Transverse colon (tissue), 3 donors: ENCODE measurements around the gene PHF12.

ENCODE experiments used
- CTCF ChIP-seq, 5 experiments: fragments of 200-600 bp in 3 of 5; fragments of 450-650 bp in 2 of 5; sonication (generic) in 3 of 5; IDR thresholded peaks; 1 replicate in 2 of 5; 2 replicates in 3 of 5; pipeline ENCODE4 v1.5.1; 2016 to 2017; ENCODE audit warnings: antibody characterized with exemption in 5 of 5, inconsistent platforms in 3 of 5, mild to moderate bottlenecking in 2 of 5, moderate library complexity in 1 of 5
- EP300 ChIP-seq: sonication (generic); formaldehyde crosslinking; IDR thresholded peaks from one replicate; pipeline ENCODE4 v1.6.1; 2017; ENCODE audit warnings: antibody characterized with exemption, low read depth

- no peak for TF ChIP-seq CTCF (IDR thresholded peaks at IDR 0.05)
- TF ChIP-seq EP300: no peak
Measured at GRCh38 chr17:28963055-28963611, 11.8 kb upstream of the PHF12 start.
